A673 (cell line): ENCODE data around the gene SKIC3.

ENCODE experiments used
- CTCF ChIP-seq: fragments of 300-800, 200-600 bp; sonication (generic); conservative IDR thresholded peaks from 2 replicates; pipeline ENCODE4 v1.5.1; 2017; ENCODE audit warnings: low read depth, mild to moderate bottlenecking, antibody characterized with exemption, low read length, moderate library complexity, mixed read lengths
- EZH2 ChIP-seq: fragments of 200-600 bp; sonication (generic); IDR thresholded peaks from 2 replicates; pipeline ENCODE4 v1.6.1; 2017; ENCODE audit warnings: borderline replicate concordance, low read depth, mild to moderate bottlenecking, mixed read lengths, antibody characterized with exemption, low read length; ENCODE audit not compliant: poor library complexity, severe bottlenecking

GRCh38 chr5:95599252-95599651, 44.5 kb upstream of the SKIC3 start:
- TF ChIP-seq CTCF (no peak), EZH2 (no peak)
